ENCODE data around the gene PSAP. TPM values are rescaled to one million over a fixed set of nuclear protein-coding genes. Genes with fewer than 3 reads are reported as not detected.

Gene PSAP
- total and polyA plus RNA-seq, 2 experiments from 2014 or later = 686 to 987 TPM

- Histone ChIP-seq H3K4me1 (ENCODE audit: insufficient read depth) (peaks cover 46% of the 10 kb centered on the region), H3K9me2 (replicated peaks; ENCODE audit: insufficient read depth) (no peaks in the 10 kb centered on the region), H3K79me2 (peaks cover 98% of the 10 kb centered on the region), H3K36me3 (replicated peaks; ENCODE audit: insufficient read depth, low read depth) (no peaks in the 10 kb centered on the region), H2AFZ (no peak overlapping the region), H3K27ac (peak overlapping the region; percentile 66), H3K4me3 (no peak overlapping the region), H3K27me3 (no peaks in the 10 kb centered on the region), H3K4me2 (no peak overlapping the region), H4K20me1 (ENCODE audit: insufficient read depth, poor library complexity, severe bottlenecking) (peaks cover 99% of the 10 kb centered on the region), H3K9me3 (ENCODE audit: low read depth) (no peaks in the 10 kb centered on the region)
- WGBS (ENCODE audit: low lambda C conversion rate, missing lambda C conversion rate) = 58% methylated on average over 14 of the region's 14 CpGs
- no peak for DNase-seq (ENCODE audit: low spot score)
- no peak for TF ChIP-seq EZH2 (IDR thresholded peaks at IDR 0.05; ENCODE audit: borderline replicate concordance)
- TF ChIP-seq EZH2phosphoT487 (IDR thresholded peaks at IDR 0.05; ENCODE audit: low read depth, severe bottlenecking, unreplicated experiment) = no peak
- no peak for TF ChIP-seq CTCF (IDR thresholded peaks at IDR 0.05; ENCODE audit: poor library complexity)
These were observed 12.5 kb downstream of the PSAP start for GRCh38 chr10:71838264-71839211.

DNA sequence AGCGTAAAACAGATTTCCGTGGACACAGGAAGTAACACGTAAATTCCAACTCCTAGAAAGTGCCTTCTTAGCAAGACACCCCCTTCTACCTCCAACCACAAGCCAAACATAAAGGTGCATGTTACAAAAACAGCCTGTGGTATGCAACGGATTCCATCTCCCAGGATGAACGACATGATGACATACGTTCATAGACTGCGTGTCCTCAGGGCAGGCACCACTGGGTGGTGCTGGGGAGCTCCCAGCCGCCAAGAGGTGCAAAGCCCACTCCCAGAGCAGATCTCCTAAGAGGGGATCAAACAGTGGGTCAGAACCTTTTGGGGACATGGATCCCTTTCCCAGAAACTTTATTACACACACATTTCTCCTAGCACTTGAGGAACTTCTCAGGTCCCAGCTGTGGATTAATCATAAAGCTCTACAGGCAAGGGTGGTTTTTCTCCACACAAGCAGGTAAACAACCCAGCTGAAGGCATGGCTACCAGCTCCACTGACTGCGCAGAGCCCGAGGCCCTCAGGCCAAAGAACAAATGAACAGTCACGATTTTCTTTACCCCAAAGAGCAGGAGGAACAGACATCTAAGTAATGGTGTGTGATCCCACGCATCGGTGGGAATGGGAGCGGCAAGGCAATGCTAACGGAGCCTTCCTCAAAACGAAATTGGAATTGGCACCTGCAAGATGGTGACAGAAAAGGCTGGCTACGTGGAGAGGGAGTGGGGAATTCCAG, 13.8 kb downstream of the PSAP start:
- Histone ChIP-seq H3K36me3 (replicated peaks; ENCODE audit: insufficient read depth, low read depth) (no peaks in the 10 kb centered on the region), H3K9me3 (ENCODE audit: low read depth) (no peaks in the 10 kb centered on the region), H3K27me3 (no peaks in the 10 kb centered on the region), H3K4me3 (no peak overlapping the region), H2AFZ (no peak overlapping the region), H3K9me2 (replicated peaks; ENCODE audit: insufficient read depth) (no peaks in the 10 kb centered on the region), H3K79me2 (peaks cover 98% of the 10 kb centered on the region), H3K4me2 (no peak overlapping the region), H4K20me1 (ENCODE audit: insufficient read depth, poor library complexity, severe bottlenecking) (peaks cover 97% of the 10 kb centered on the region), H3K4me1 (ENCODE audit: insufficient read depth) (peaks cover 46% of the 10 kb centered on the region), H3K27ac (peak overlapping the region; percentile 66)
- TF ChIP-seq CTCF (IDR thresholded peaks at IDR 0.05; ENCODE audit: poor library complexity) = peak; percentile 31
- no peak for TF ChIP-seq EZH2phosphoT487 (IDR thresholded peaks at IDR 0.05; ENCODE audit: low read depth, severe bottlenecking, unreplicated experiment)
- no peak for TF ChIP-seq EZH2 (IDR thresholded peaks at IDR 0.05; ENCODE audit: borderline replicate concordance)
- 69% methylated on average over 17 of the region's 17 CpGs for WGBS (ENCODE audit: low lambda C conversion rate, missing lambda C conversion rate)
- DNase-seq (ENCODE audit: low spot score) = no peak

DNA sequence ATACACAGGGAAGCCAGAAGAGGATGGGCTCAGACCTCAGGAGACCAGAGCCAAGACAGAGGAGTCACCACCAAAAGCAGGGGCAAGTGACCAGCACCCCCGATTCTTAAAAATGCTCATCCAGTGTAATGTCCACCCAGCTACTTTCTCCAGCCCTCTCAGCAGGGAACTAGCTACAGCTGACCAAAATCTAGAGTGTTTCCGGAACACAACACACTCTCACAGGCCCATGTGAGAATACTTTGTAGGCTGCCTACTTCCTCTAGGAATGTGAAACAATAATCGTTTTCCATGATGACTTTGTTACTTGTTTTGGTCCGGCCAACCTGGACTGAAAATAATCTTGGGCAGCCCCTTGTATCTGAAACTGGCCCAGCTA, 14.5 kb downstream of the PSAP start:
- Histone ChIP-seq H3K27ac (peak overlapping the region; percentile 66), H3K4me1 (ENCODE audit: insufficient read depth) (peaks cover 46% of the 10 kb centered on the region), H3K27me3 (no peaks in the 10 kb centered on the region), H3K79me2 (peaks cover 98% of the 10 kb centered on the region), H3K9me3 (ENCODE audit: low read depth) (no peaks in the 10 kb centered on the region), H3K4me2 (no peak overlapping the region), H2AFZ (no peak overlapping the region), H3K36me3 (replicated peaks; ENCODE audit: insufficient read depth, low read depth) (no peaks in the 10 kb centered on the region), H3K4me3 (no peak overlapping the region), H3K9me2 (replicated peaks; ENCODE audit: insufficient read depth) (no peaks in the 10 kb centered on the region), H4K20me1 (ENCODE audit: insufficient read depth, poor library complexity, severe bottlenecking) (peaks cover 97% of the 10 kb centered on the region)
- no peak for TF ChIP-seq EZH2 (IDR thresholded peaks at IDR 0.05; ENCODE audit: borderline replicate concordance)
- TF ChIP-seq CTCF (IDR thresholded peaks at IDR 0.05; ENCODE audit: poor library complexity) = no peak
- no peak for TF ChIP-seq EZH2phosphoT487 (IDR thresholded peaks at IDR 0.05; ENCODE audit: low read depth, severe bottlenecking, unreplicated experiment)
- no peak for DNase-seq (ENCODE audit: low spot score)
- WGBS (ENCODE audit: low lambda C conversion rate, missing lambda C conversion rate) = 98% methylated on average over 4 of the region's 4 CpGs

All from hepatocyte (in vitro differentiated cells).